ENCODE measurements around the gene FREM1. TPM values are rescaled to one million over a fixed set of nuclear protein-coding genes. Genes with fewer than 3 reads are reported as not detected.
A peak's percentile ranks its signal among the peaks of the same experiment; 100 is the strongest.

Gene FREM1
- total and polyA plus RNA-seq, 2 of the 13 experiments (the other 11 are each of a cell fraction or from before 2014, with no cell fraction given), result 64.3 to 202 TPM

- TF ChIP-seq PRDM4 (CRISPR knock-in tag; IDR thresholded peaks at IDR 0.05; ENCODE audit: borderline replicate concordance) (no peak), ZNF446 (CRISPR knock-in tag; IDR thresholded peaks at IDR 0.05) (no peak), NR2F2 (IDR thresholded peaks at IDR 0.05; ENCODE audit: borderline replicate concordance, low read depth) (peak; percentile 86), PRPF4 (IDR thresholded peaks at IDR 0.05; ENCODE audit: low read depth, low read length, poor library complexity, severe bottlenecking) (no peak), ZNF639 (CRISPR knock-in tag; conservative IDR thresholded peaks at IDR 0.05) (peak; percentile 46; the same call in 1 of the 2 replicates), THRA (CRISPR knock-in tag; IDR thresholded peaks at IDR 0.05; ENCODE audit: borderline replicate concordance) (peak; percentile 71), ZNF747 (CRISPR knock-in tag; IDR thresholded peaks at IDR 0.05; ENCODE audit: borderline replicate concordance) (no peak), ZMYM2 (CRISPR knock-in tag; IDR thresholded peaks at IDR 0.05) (peak; percentile 77), EP300 (IDR thresholded peaks at IDR 0.05; ENCODE audit: low read depth in 2 of 2, low read length in 2 of 2) (peak; percentile 70 to 88; a peak in 3 of 4 replicates), EP300 (CRISPR knock-in tag; IDR thresholded peaks at IDR 0.05; ENCODE audit: borderline replicate concordance) (peak; percentile 78; the same call in 1 of the 2 replicates), ZNF816 (CRISPR knock-in tag; IDR thresholded peaks at IDR 0.05; ENCODE audit: borderline replicate concordance) (no peak), ZMAT5 (CRISPR knock-in tag; IDR thresholded peaks at IDR 0.05; ENCODE audit: borderline replicate concordance, low read depth) (no peak), ZNF839 (CRISPR knock-in tag; IDR thresholded peaks at IDR 0.05; ENCODE audit: borderline replicate concordance) (0 out of 2 replicates have a peak, but pooled peaks have one; percentile 41), SOX13 (IDR thresholded peaks at IDR 0.05) (peak; percentile 50; the same call in 1 of the 2 replicates), SOX13 (CRISPR knock-in tag; conservative IDR thresholded peaks at IDR 0.05 in 1 of 2, IDR thresholded peaks at IDR 0.05 in 1 of 2) (peak in 1 of 2 experiments; percentile 81; a peak in 2 of 4 replicates), TEF (CRISPR knock-in tag; IDR thresholded peaks at IDR 0.05) (no peak), CHD4 (IDR thresholded peaks at IDR 0.05; ENCODE audit: borderline replicate concordance, low read length) (peak; percentile 53; the same call in 1 of the 2 replicates), POLR2G (IDR thresholded peaks at IDR 0.05; ENCODE audit: low read depth, low read length) (peak; percentile 91), ZNF253 (CRISPR knock-in tag; IDR thresholded peaks at IDR 0.05; ENCODE audit: borderline replicate concordance) (no peak), FOXK2 (IDR thresholded peaks at IDR 0.05) (peak; percentile 45; the same call in 1 of the 2 replicates), PBX2 (CRISPR knock-in tag; IDR thresholded peaks at IDR 0.05) (no peak)
Observed at GRCh38 chr9:14868772-14869583, 41.2 kb downstream of the FREM1 start (continued).
